PC-3 (cell line): ENCODE data around the gene FAHD1. TPM values are rescaled to one million over a fixed set of nuclear protein-coding genes. Genes with fewer than 3 reads are reported as not detected.

ENCODE experiments used
- ATAC-seq: fragments of 200-7000 bp; cut with Tn5 transposase; 2 replicates; pipeline ENCODE4 v1.9.1; 2020; ENCODE audit warnings: mild to moderate bottlenecking, moderate library complexity
- BruUV-seq: library from RNA; stranded (reverse); fragments of 400-500 nt; replicated peaks from 2 replicates; lab custom pipeline; 2021; lab: Mats Ljungman, UMichigan
- CTCF ChIA-PET: fragments of 300-600 bp; sonication (Branson Sonifier 250); formaldehyde crosslinking; loops from one replicate; lab custom pipeline; 2022; ENCODE audit warnings: antibody characterized with exemption; lab: Charles Lee
- POLR2A ChIA-PET: fragments of 300-600 bp; sonication (Branson Sonifier 250); formaldehyde crosslinking; loops from one replicate; lab custom pipeline; 2022; ENCODE audit warnings: antibody characterized with exemption; ENCODE audit not compliant: unreplicated experiment; lab: Charles Lee
- DNase-seq: peaks from one replicate; pipeline ENCODE4 v3.0.0-alpha.2; 2015
- H2AFZ ChIP-seq: fragments of 300-600 bp; sonication (generic); 2 replicates; pipeline ENCODE4 v1.6.0; 2016; ENCODE audit warnings: antibody characterized with exemption, low read length
- H3F3A ChIP-seq: fragments of 300-600 bp; sonication (generic); one replicate; pipeline ENCODE4 v1.6.0; 2017; ENCODE audit warnings: antibody characterized with exemption, low read length, control low read depth, mild to moderate bottlenecking; ENCODE audit not compliant: unreplicated experiment
- H3K27ac ChIP-seq: fragments of 300-600 bp; sonication (generic); 2 replicates; pipeline ENCODE4 v1.5.1; 2016; ENCODE audit warnings: mild to moderate bottlenecking, low read length
- H3K27me3 ChIP-seq: fragments of 300-600 bp; sonication (generic); 2 replicates; pipeline ENCODE4 v1.6.1; 2016; ENCODE audit warnings: low read length, mixed read lengths
- H3K36me3 ChIP-seq: fragments of 300-600 bp; sonication (generic); 2 replicates; pipeline ENCODE4 v1.6.1; 2016; ENCODE audit warnings: low read depth, mixed run types, low read length, mixed read lengths
- H3K4me1 ChIP-seq: fragments of 300-600 bp; sonication (generic); 2 replicates; pipeline ENCODE4 v1.5.1; 2016; ENCODE audit warnings: low read length; ENCODE audit not compliant: insufficient read depth
- H3K4me2 ChIP-seq: fragments of 300-600 bp; sonication (generic); 2 replicates; pipeline ENCODE4 v1.6.0; 2016; ENCODE audit warnings: low read length
- H3K4me3 ChIP-seq: fragments of 300-600 bp; sonication (generic); 2 replicates; pipeline ENCODE4 v1.5.1; 2016; ENCODE audit warnings: mild to moderate bottlenecking, low read length, mixed read lengths
- H3K79me2 ChIP-seq: fragments of 300-600 bp; sonication (generic); 2 replicates; pipeline ENCODE4 v1.6.1; 2017; ENCODE audit warnings: low read length, mixed read lengths
- H3K9ac ChIP-seq: fragments of 300-600 bp; sonication (generic); 2 replicates; pipeline ENCODE4 v1.6.0; 2016; ENCODE audit warnings: mild to moderate bottlenecking, low read length
- H3K9me2 ChIP-seq: fragments of 300-600 bp; sonication (generic); replicated peaks from 2 replicates; pipeline ENCODE4 v1.6.1; 2016; ENCODE audit warnings: mixed run types, low read length, mixed read lengths
- H3K9me3 ChIP-seq: fragments of 300-600 bp; sonication (generic); 2 replicates; pipeline ENCODE4 v1.6.1; 2016; ENCODE audit warnings: low read length, mixed read lengths
- H4K20me1 ChIP-seq: fragments of 300-600 bp; sonication (generic); 2 replicates; pipeline ENCODE4 v1.6.1; 2016; ENCODE audit warnings: low read length, mixed read lengths
- CTCF ChIP-seq: fragments of 300-600 bp; sonication (generic); conservative IDR thresholded peaks from 2 replicates; pipeline ENCODE4 v1.5.1; 2017; ENCODE audit warnings: antibody characterized with exemption, low read depth, mild to moderate bottlenecking, low read length
- EZH2 ChIP-seq: fragments of 300-600 bp; sonication (generic); IDR thresholded peaks from one replicate; pipeline ENCODE4 v1.6.1; 2017; ENCODE audit warnings: antibody characterized with exemption, mild to moderate bottlenecking, low read length; ENCODE audit not compliant: unreplicated experiment
- EZH2phosphoT487 ChIP-seq: fragments of 300-600 bp; sonication (generic); IDR thresholded peaks from 2 replicates; pipeline ENCODE4 v1.6.1; 2018; ENCODE audit warnings: mild to moderate bottlenecking, antibody characterized with exemption, low read length, borderline replicate concordance
- intact Hi-C: fragments of 100-400 bp; cut with micrococcal nuclease; formaldehyde crosslinking; loops from 2 replicates; pipeline ENCODE4 v1.9.0; 2023
- total RNA-seq: library from RNA; depleted of rRNA; stranded (reverse); fragments of >200 nt; gene quantifications from 2 replicates; pipeline ENCODE4 v1.2.3, GENCODE V29; 2014

FAHD1 gene
- total RNA-seq, 1 experiment from 2014 or later = 37.5 TPM

- Histone ChIP-seq H3K9ac (no peak overlapping the region), H3K4me2 (no peak overlapping the region), H4K20me1 (no peaks in the 10 kb centered on the region), H3K79me2 (no peaks in the 10 kb centered on the region; the same call in 1 of the 2 replicates), H3K36me3 (peaks cover 4% of the 10 kb centered on the region; the same call in 1 of the 2 replicates), H3K27me3 (no peaks in the 10 kb centered on the region), H3F3A (no peaks in the 10 kb centered on the region), H3K4me3 (no peak overlapping the region), H3K9me2 (no peaks in the 10 kb centered on the region), H3K9me3 (no peaks in the 10 kb centered on the region), H3K27ac (no peak overlapping the region), H2AFZ (no peak overlapping the region), H3K4me1 (peaks cover 5% of the 10 kb centered on the region; the same call in 1 of the 2 replicates)
- POLR2A ChIA-PET = no interaction called here
- ATAC-seq (no peak), DNase-seq (no peak)
- CTCF ChIA-PET = no interaction called here
- TF ChIP-seq EZH2phosphoT487 = no peak
- no peak for TF ChIP-seq CTCF
- TF ChIP-seq EZH2 = no peak
- no TSS peak for BruUV-seq
- intact Hi-C loops = no loop called here
Observed at GRCh38 chr16:1818204-1818872, 8.7 kb upstream of the FAHD1 start.

GRCh38 chr16:1818873-1819525 lies 8.0 kb upstream of the FAHD1 start:
- Histone ChIP-seq H3K9ac (no peak overlapping the region), H3K79me2 (no peaks in the 10 kb centered on the region; the same call in 1 of the 2 replicates), H3K9me2 (no peaks in the 10 kb centered on the region), H3K4me3 (no peak overlapping the region), H3K4me1 (peaks cover 5% of the 10 kb centered on the region; the same call in 1 of the 2 replicates), H4K20me1 (no peaks in the 10 kb centered on the region), H3F3A (no peaks in the 10 kb centered on the region), H2AFZ (no peak overlapping the region), H3K4me2 (no peak overlapping the region), H3K9me3 (no peaks in the 10 kb centered on the region), H3K27ac (no peak overlapping the region), H3K36me3 (peaks cover 4% of the 10 kb centered on the region; the same call in 1 of the 2 replicates), H3K27me3 (no peaks in the 10 kb centered on the region)
- ChIA-PET CTCF (no interaction called here), POLR2A (no interaction called here)
- intact Hi-C loops = no loop called here
- TF ChIP-seq EZH2 (no peak), EZH2phosphoT487 (no peak), CTCF (no peak)
- DNase-seq (no peak), ATAC-seq (no peak)
- BruUV-seq = no TSS peak

GRCh38 chr16:1819611-1820010 lies 7.4 kb upstream of the FAHD1 start:
- Histone ChIP-seq H3K9ac (no peak overlapping the region), H3K9me2 (no peaks in the 10 kb centered on the region), H3K4me1 (peaks cover 5% of the 10 kb centered on the region; the same call in 1 of the 2 replicates), H2AFZ (no peak overlapping the region), H3K79me2 (peaks cover 4% of the 10 kb centered on the region; the same call in 1 of the 2 replicates), H3K36me3 (peaks cover 4% of the 10 kb centered on the region; the same call in 1 of the 2 replicates), H3K27me3 (no peaks in the 10 kb centered on the region), H3K4me3 (no peak overlapping the region), H3F3A (no peaks in the 10 kb centered on the region), H3K9me3 (no peaks in the 10 kb centered on the region), H4K20me1 (no peaks in the 10 kb centered on the region), H3K4me2 (no peak overlapping the region), H3K27ac (no peak overlapping the region)
- DNase-seq (no peak), ATAC-seq (no peak)
- no TSS peak for BruUV-seq
- CTCF ChIA-PET = no interaction called here
- TF ChIP-seq CTCF (no peak), EZH2phosphoT487 (no peak), EZH2 (no peak)
- intact Hi-C loops = no loop called here
- POLR2A ChIA-PET = no interaction called here
